Hematopoietic multipotent progenitor cell treated with erythropoietin and hydrocortisone succinate and interleukin-3 and kit ligand, for 4 days (in vitro differentiated cells): Measurements from ENCODE around the gene CTSH.
"Not testable (repeated sequence)": the region's sequence is repeated elsewhere in the genome, so short reads cannot be mapped to it uniquely, and the experiment has no call there.

Experiments used
- DNase-seq: peaks from one replicate; pipeline ENCODE4 v3.0.0-alpha.2; 2015

CTSH gene

DNA sequence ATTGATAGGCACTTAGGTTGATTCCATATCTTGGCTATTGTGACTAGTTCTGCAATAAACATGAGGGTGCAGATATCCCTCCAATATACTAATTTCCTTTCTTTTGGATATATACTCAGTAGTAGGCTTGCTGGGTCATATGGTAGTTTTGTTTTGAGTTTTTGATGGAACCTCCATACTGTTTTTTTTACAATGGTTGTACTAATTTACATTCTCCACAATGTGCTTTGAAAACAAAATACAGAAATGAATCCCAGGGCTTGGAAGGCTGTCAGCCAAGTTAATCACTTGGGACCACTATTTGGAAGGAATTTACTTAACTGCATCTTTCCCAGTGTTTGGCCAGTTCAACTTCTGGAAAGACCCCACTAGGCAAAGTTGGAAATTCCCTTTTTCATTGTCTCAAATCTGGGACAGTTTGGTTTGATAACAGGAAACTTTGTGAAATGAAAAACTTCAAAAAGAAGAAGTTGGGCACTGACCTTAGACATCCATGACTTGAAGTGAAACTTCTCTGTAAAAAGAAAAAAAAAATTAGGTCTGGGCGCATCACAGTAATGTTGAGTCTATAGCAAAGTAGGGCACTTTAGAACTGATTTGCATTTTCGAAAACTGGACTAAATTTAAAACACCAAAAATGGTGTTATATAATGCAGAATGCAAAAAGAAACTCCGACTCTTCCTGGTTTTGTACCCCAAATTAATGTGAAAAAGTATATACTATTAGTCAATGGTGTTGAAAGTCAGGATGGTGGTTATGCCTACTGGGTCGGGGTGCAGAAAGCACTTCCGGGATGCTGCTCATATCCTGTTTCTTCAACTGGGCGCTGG is 6.0 kb downstream of the CTSH start:
- no peak for DNase-seq

DNA sequence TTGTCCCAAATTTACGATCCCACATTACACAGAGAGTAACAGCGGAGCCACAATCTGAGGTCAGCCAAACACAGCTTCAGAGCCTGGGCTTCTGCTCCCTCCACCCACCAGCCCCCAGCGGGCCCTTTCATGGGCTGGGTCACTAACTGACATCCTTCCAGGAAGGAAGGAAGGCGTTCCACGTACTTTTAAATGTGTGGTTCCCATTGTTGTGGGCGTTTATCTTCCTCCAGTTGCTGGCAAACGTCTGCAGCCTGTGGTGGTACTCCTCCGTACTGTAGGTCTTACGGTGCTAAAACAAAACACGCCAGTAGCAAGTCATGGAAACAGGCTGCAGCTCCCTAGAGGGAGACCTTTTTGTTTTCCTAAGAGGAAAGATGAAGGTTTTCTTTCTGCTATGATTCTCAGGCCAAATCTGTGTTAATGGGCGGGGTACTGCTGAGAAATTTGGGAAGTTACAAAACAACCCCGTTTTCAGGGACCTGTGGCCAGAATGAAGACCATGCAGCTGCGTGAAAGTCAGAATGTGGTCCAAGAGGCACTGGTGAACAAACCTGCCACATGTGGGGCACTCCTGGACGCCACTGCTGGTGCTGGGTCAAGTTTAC is 7.6 kb downstream of the CTSH start:
- DNase-seq: peak; percentile 69

DNA sequence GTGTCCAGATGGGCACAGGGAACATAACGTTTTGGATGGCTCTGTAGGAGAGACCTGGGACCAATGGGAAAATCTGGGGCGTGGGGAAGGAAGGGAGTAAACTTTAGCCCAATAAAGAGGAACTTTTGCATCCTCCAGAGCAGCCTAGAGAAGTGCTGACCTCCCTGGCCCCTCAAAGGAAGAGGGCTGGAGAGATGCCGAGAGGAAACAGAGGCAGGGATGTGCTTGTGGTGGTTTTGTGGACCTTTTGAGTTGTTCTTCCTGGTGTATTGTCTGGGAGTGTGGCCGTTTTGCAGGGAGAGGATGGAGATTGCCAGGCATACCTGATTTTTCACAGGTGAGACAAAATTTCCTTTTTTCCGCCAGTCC is 10.2 kb downstream of the CTSH start:
- no peak for DNase-seq

DNA sequence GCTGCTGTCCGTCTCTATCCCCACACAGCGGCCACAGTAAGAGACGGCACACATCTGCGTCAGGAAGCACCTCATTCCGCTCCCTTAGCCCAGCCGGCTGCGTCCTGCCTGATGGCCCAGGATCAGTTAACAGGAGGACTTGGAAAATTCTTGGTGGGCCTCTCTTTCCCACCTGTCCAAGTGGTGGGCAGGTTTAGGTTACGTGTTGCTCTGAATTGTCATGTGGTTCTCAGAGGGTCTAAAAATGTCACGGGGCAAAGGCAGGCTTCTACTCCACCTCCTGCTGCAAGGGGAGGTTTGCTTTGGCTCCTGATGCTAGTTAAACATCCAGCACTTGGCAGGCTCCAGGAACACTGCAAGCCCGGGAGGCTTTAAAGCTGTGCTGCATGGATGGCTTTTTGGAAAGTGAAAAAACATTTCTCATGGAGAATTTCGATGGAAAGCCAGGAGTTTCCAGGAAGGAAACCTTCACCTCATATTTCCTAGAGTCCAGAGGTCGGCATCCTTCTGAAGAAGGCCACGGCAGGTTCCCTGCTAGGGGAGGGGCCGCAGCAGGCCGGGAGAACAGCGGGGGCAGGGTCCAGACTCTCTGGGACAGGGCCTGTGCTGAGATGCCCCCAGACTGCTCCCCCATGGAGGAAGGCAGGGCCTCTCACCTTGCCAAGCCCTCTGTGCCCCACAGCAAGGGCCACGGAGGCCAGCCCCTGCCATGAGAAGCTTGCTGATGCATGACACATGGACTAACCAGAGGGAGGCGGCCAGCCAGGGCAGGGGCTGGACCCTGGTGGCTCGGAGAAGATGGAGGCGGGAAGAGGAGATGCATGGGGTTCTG is 10.8 kb downstream of the CTSH start:
- DNase-seq: no peak

DNA sequence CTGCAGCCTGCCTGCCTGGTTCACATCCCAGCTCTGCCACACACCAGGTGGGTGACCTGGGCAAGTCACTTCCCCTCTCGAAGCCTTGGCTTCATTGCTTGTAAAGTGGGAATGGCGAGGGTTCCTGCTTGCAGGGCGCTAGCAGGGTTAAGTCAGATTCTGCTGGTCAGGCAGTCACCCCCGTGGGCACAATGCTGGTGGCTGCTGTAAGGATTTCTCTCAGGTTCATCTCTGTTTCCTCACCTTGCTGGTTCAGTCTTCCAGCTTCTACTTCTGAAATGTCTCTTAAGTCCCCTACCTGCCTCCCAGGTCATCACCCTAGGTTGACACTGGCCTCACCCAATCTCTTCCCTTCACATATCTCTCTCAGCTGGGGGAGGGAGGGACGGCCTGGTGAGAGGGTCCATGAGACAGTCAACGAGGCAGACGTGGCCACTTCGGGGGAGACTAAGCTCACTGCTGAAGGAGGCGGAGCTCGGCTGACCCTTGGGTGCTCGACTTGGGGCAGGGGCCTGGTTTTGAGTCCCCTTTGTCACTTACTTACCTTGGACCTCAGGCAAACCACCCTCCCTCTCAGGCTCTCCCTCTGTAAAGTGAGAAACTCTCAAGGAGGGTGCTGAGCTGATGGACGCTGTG is 11.5 kb downstream of the CTSH start:
- no peak for DNase-seq

DNA sequence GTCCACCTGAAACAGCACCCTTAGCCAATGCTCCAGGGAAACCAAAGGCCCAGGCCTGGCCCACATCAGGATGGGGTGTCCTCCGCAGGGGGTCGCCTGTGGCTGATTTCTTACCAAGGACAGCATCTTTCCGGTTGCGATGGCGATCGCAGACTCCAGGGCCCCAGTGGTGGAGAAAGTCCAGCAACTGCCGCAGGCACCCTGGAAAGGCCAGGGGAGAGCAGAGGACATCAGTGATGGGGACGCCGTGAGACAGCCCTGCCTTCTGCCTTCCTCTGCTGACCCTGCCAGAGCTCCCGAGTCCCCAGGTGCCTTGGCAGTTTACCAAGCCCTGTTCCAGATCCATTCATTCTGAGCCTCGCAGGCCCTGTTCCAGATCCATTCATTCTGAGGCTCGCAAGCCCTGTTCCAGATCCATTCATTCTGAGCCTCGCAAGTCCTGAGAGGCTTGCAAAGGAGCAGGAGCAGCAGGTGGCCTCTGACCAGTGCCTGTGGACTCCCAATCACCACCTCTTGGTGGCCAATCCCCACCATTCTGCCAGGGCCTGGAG is 12.5 kb downstream of the CTSH start:
- no peak for DNase-seq

DNA sequence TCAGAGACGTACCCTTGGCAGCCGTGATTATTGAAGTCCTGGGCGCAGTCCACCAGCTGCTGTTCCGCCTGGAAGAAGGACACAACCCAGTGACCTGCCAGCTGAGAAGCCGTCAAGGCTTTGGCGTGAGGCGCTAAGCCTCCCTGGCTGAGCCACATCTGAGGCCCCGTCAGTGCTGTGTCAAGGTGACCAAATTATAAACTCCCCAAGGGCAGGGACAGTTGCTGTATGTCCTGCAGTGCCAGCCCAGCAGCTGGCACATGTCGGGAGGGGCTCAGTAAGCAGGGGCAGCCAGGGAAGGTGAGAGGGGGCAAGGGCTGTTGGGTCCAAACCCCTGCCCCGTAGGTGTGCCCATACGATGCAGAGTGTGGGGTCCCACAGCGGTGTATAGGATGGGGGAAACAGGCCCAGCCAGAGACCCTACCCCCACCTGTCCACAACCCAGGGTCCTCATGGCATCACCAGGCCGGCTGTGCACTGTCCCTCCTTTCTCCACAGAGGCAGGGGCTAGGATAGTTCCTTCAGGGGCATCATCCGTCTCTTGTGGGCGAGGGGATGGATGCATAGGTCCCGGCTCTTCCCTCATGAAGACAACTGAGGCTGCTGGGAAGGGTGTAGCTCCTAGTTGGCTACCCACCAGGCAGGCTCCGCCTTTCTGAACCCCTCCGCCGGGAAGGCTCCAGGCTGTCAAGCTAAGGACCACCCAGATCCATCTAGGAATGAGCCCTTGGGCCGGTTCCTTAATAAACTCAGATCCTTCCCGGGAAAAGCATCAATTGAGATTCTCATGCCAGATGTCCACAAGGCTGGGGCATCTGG is 13.2 kb downstream of the CTSH start:
- DNase-seq: no peak

DNA sequence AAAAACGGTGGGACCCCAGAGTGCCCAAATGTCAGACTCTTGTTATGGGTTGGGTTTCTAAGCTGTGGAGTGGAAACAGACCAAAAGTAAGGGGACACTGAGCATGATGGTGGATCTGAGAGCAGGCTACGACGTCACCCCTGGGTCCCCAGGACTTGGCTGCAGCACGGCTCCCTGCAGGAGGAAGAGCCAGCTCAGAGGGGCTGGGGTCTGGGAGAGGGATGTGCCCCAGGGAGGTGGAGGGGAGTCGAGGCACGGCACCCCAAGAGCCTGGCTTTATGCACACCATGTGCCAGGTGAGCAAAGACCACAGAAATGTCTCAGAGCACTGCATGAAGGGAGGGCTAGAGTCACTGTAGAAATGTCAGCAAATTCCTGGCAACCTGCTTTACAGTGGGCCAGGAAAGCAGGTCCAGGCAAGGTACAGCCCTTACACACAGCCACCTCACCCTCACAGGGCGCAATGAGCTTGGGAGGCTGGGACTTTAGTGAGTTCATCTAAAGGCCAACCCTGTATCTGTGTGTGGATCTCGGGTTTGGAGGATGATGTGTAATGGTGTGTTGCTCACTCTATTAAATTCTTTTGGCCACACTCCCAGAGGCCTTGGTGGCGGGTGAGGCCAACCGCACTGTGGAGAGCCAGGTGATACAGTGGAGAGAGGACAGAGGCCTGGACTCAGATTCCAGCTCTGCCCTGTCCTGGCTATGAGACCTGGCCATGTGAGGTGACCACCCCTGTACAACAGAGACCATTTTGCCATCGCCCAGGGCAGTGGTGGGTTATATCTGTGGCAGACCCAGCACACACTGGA is 14.1 kb downstream of the CTSH start:
- peak; percentile 36 for DNase-seq

DNA sequence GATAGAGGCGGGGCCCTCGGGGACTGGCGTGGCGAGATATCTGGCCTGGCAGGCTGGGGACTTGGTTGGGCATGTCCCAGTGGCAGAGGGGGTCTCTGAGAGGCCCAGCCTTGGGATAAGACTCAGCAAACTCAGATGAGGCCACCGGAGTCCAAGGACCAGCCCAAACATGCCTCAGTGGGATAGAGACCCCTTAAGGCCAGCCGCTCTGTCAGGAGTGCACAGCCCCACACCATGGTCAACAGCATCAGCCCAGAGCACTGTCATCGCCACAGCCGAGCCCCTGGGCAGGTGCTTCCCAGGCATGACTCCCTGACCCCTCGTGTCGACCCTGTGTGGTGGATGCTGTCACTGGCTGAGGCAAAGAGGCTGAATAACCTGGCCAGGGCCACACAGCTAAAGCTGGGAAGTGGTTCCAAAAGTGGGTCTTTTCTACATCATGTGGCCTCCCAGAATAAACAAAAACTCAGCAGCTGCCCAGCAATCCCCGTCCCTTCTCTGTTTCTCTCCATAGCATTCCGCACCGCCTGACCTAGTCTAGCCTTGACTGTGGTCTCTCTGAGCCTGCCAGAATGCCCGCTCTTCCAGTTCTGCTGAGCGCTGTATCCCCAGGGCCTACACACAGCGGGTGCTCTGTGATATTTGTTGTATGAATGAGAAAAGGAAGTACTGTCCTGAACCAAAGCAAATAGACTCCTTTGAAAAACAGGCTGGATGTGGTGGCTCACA is 15.1 kb downstream of the CTSH start:
- DNase-seq: no peak

DNA sequence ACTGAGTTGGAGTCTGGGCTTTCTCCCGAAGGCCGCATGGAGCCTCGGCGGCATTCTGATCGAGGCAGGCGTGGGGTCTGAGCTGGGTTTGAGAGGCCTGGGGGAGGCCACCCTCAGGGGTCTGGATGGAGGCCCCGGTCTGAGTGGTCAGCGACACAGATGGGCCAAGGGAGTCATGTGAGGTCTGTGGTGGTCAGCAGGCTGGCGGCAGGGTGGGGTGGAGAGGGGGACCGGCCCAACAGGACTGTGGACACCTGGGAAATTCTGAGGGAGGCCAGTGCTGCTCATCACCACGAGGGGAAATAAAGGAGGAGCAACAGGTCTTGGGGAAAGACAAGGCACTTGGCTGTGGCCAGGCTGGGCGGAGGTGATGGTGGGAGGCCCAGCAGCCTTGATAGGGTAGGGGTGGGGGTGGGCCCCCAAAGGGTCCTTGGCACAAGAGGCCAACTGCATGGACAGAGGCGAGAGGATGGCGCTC is 16.2 kb downstream of the CTSH start:
- DNase-seq: no peak

DNA sequence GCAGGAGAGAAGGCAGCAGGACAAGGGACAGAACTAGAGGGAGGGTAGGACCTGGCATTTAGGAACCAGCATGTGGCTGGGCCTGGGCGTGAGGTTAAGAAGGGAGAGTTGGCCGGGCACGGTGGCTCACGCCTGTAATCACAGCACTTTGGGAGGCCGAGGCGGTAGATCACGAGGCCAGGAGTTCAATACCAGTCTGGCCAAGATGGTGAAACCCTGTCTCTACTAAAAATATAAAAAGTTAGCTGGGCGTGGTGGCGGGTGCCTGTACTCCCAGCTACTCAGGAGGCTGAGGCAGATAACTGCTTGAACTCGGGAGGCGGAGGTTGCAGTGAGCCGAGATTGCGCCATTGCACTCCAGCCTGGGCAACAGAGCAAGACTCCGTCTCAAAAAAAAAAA is 16.7 kb downstream of the CTSH start:
- DNase-seq: not testable (repeated sequence)

DNA sequence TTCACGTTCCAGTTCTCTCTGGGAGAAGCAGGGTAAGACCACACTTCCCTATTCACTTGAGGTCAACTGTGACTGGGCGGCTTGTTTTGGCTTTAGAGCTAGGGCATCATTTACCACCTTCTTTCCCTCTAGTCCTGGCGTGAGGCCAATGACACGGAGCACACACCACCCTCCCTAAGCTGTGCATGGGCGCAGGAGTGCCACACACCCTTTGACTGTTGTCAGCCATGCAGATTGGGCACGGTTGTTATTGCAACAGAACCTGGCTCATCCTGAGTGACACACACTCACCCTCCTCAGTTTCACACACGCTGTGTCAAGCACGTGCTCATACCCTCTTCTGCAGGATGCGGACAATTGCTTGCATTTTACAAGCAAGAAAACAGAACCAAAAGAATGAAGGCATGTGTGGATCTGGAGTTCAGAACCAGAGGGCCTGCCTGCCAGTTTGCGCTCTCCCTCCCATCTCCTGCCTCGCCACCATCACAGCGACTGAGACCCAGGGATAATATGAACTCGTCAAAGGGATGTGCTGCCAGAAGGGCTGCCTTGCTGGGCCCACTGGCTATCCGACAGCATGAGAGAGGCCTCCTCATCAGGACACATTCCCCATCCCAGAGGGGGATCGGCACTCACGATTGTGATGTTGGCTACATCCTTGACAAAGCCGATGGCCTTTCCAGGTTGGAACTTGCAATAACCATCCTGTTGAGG is 17.6 kb downstream of the CTSH start:
- peak; percentile 27 for DNase-seq

DNA sequence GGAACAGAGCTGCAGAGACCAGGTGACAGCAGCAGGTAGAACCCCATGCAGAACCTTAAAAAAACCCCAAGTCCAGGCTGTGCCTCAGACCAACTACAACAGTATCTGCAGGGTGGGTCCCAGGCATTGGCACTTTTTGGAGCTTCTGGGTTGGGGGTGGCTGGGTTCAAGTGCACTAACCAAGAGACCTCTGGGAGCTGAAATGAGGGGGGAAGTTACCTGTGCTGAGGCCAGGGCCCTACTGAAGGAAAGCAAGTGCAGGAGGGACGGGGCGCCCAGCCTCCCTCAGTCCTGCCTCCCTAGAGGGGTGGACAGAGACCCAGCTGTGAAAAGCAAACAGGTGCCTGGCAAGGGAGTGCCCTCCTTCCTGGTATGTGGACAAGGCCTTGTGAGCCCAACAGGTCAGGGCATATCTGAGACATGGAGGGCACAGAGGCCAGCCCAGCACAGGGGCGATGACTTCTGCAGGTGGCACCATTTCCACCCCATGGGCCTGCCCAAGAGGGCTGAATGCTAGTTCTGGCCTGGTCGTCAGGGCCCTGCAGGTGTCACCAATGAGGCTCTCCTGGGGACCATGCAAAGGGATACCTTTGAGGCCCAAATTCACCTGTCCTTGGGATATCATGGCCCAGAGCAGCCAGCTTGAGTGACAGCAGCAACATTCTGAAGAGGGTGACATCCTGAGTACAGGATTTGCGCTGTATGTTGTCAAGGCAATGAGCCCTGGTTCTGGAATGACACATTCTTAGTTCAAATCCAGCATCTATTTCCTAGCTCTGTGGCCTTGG is 18.7 kb downstream of the CTSH start:
- DNase-seq: no peak

DNA sequence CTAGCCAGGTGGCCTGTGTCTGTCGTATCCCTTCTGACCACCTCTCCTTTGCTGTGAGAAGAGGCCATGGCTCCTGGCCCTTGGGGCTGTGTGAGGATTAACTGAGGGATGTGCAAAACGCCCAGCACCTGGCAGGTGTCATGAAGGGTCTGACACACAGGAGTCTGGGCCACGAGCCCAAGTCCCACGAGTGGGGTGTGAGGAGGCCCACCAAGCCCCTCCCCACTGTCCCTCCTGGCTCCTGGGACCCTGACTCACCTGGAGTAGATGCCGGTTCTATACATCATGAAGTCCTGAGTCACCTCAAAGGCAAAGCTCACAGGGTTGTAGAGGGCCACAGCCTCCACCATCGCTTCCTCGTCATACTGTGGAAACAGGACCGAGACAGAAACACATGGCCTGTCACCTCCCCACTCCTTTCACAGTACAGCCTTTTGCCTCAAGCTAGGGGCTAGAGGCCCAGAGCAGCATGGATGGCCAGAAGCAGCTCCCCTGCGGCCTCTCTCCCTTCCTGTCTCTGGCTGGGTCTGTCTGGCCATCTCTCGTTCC is 19.7 kb downstream of the CTSH start:
- no peak for DNase-seq

DNA sequence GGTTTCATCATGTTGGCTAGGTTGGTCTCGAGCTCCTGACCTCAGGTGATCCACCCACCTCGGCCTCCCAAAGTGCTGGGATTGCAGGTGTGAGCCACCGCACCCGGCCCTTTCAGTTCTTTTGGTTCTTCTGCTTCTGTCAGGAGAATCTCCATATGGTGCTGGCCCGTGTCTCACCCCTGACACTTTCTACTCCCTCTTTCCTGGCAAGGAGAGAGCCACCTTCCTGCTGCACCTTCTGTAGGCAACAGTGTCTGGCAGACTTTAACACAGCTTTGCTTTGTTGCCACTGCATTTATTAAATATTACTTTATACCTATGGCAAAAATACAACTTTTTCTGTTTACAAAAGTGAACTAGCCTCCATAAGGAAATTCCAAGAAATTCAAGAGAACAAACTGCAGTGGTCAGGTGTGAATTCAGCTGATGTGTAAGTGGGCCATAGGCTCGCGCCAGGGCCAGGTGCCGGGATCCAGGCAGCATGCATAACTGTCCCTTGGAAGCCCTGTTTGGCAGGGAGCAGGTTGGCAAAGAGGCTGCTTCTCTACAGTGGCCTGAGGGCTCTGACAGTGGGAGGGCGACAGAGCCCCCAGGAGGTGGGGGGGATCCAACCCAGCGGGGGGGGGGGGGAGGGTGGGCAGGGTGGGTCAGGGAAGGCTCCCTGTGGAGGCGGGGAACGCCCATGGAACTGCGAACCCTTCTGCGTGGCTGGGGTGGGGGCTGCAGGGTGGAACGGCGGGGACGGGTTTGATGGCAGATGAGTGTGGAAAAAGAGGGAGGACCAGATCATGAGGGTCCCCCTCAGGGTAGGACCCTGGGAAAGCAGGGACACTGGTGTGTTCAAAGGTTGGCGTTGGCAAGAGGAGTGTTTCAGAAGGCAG is 21.1 kb downstream of the CTSH start:
- no peak for DNase-seq

DNA sequence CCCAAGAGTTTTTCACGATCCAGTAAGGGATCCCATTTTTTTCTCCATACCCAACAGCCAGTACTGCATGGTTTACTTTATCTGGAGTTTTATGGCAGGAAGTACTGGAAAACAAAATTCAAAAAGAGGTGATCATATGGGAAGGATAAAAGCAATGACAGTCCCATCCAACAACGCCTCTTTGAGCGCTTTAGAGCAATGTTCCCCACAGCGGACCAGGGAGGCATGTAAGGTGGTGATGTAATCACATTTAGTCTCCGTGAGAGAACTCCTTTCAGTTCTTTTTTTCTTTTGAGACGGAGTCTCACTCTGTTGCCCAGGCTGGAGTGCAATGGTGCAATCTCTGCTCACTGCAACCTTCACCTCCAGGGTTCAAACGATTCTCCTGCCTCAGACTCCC is 21.8 kb downstream of the CTSH start:
- no peak for DNase-seq

DNA sequence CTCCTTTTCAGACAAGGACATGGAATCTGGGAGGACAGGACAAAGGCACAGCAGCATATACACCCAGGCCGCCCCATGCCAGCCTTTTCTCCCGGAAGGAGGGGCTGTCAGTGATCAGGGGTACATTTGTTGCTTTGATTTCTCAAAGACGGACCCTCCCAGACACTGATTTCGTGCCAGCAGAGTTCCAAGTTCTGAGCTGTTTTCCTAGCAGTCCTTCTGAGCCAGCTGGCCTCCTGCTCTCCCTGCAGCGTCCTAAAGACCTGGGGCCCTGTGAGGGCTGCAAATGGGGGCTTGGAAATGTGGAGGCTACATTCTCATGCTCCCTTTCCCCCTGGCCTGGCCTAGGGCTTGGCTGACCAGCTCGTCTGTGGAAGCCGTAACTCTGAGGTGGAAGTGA is 22.3 kb downstream of the CTSH start:
- no peak for DNase-seq
